ENCODE data around the gene SPTBN1. TPM values are rescaled to one million over a fixed set of nuclear protein-coding genes. Genes with fewer than 3 reads are reported as not detected.

The SPTBN1 gene
- total and polyA plus RNA-seq, 9 of the 15 experiments (the other 6 are each of a cell fraction or from before 2014, with no cell fraction given): 8.9 to 66.8 (median 31.4) TPM

GRCh38 chr2:54589340-54590215 is 133.5 kb downstream of the SPTBN1 start (continued):
- no peak for TF ChIP-seq THAP12 (CRISPR knock-in tag; IDR thresholded peaks at IDR 0.05)
- TF ChIP-seq SIX5 (IDR thresholded peaks at IDR 0.05; ENCODE audit: borderline replicate concordance in 1 of 2, insufficient read depth in 1 of 2, low read depth in 1 of 2, low read length in 2 of 2): no peak
- peak; percentile 91 for TF ChIP-seq KHSRP (IDR thresholded peaks at IDR 0.05)
- TF ChIP-seq WHSC1 (IDR thresholded peaks at IDR 0.05; ENCODE audit: low read length): no peak
- no peak for TF ChIP-seq SNRNP70 (optimal IDR thresholded peaks at IDR 0.05; ENCODE audit: low read depth, low read length)
- 0 out of 2 replicates have a peak, but pooled peaks have one; percentile 23 for TF ChIP-seq ZNF41 (CRISPR knock-in tag; conservative IDR thresholded peaks at IDR 0.05)
- no peak for TF ChIP-seq ZNF239 (CRISPR knock-in tag; IDR thresholded peaks at IDR 0.05)
- peak; percentile 6; the same call in 1 of the 2 replicates for TF ChIP-seq POLR2A (conservative IDR thresholded peaks at IDR 0.05)
- TF ChIP-seq ZNF512 (tag; IDR thresholded peaks at IDR 0.05): no peak
- peak; percentile 93 for TF ChIP-seq FOSL1 (tag; conservative IDR thresholded peaks at IDR 0.05)
- peak; percentile 98 for TF ChIP-seq LEF1 (IDR thresholded peaks at IDR 0.05)
- TF ChIP-seq PRMT5 (CRISPR knock-in tag; IDR thresholded peaks at IDR 0.05): no peak
- 0 out of 2 replicates have a peak, but pooled peaks have one; percentile 26 for TF ChIP-seq MAFK (IDR thresholded peaks at IDR 0.05; ENCODE audit: low read length)
- TF ChIP-seq CBFB (CRISPR knock-in tag; IDR thresholded peaks at IDR 0.05): no peak
- TF ChIP-seq ZNF407 (IDR thresholded peaks at IDR 0.05; ENCODE audit: low read depth): no peak
- TF ChIP-seq ZNF77 (CRISPR knock-in tag; IDR thresholded peaks at IDR 0.05): no peak
- TF ChIP-seq HLTF (IDR thresholded peaks at IDR 0.05): peak; percentile 77; the same call in 1 of the 2 replicates
- peak; percentile 84; the same call in 1 of the 2 replicates for TF ChIP-seq ZEB2 (IDR thresholded peaks at IDR 0.05)

All from K562 (cell line).